Prostate gland (tissue), 2 donors: Measurements from ENCODE around the gene MAP3K19.

Source experiments
- CTCF ChIP-seq, 4 experiments: fragments of 200-600 bp in 2 of 4; fragments of 450-650 bp in 2 of 4; sonication (generic) in 2 of 4; IDR thresholded peaks; 1 replicate in 3 of 4; 2 replicates in 1 of 4; pipeline ENCODE4 v1.5.1; 2016 to 2019; ENCODE audit warnings: antibody characterized with exemption in 4 of 4, mild to moderate bottlenecking in 2 of 4, moderate library complexity in 2 of 4
- POLR2A ChIP-seq: fragments of 450-650 bp; IDR thresholded peaks from one replicate; pipeline ENCODE4 v1.6.1; 2016; ENCODE audit warnings: antibody characterized with exemption, mild to moderate bottlenecking
- POLR2AphosphoS5 ChIP-seq: sonication (generic); formaldehyde crosslinking; IDR thresholded peaks from one replicate; pipeline ENCODE4 v1.6.1; 2017; ENCODE audit warnings: antibody characterized with exemption

GRCh38 chr2:134979221-134979620, 68.0 kb downstream of the MAP3K19 start:
- TF ChIP-seq CTCF (IDR thresholded peaks at IDR 0.05), result no peak
- TF ChIP-seq POLR2AphosphoS5, result no peak
- no peak for TF ChIP-seq POLR2A
